Pancreas (tissue), 10 donors: ENCODE measurements around the gene LARGE2. TPM values are rescaled to one million over a fixed set of nuclear protein-coding genes. Genes with fewer than 3 reads are reported as not detected.

Source experiments
- ATAC-seq, 4 donors: fragments of 200-7000 bp; cut with Tn5 transposase; one replicate each; pipeline versions ENCODE4 v1.8.0 to v1.9.1; 2020; ENCODE audit warnings: mild to moderate bottlenecking in 4 of 4, moderate library complexity in 4 of 4
- DNase-seq, 6 donors: peaks; one replicate each; pipeline ENCODE4 v3.0.0-alpha.2; 2020
- FAIRE-seq: peaks from 2 replicates; lab custom pipeline; 2012; peaks lifted over from hg19 to GRCh38; lab: Jason Lieb, UNC
- H3K27ac ChIP-seq, 4 donors: fragments of 200-600 bp; sonication (generic); 1 replicate in 3 of 4; 2 replicates in 1 of 4; pipeline versions ENCODE4 v1.5.0 to v1.8.0; 2020
- H3K27me3 ChIP-seq, 4 donors: fragments of 200-600 bp; one replicate each; pipeline ENCODE4 v1.8.0; 2021
- H3K36me3 ChIP-seq, 3 donors: fragments of 200-600 bp; sonication (generic) in 1 of 3; one replicate each; pipeline versions ENCODE4 v1.5.0 to v1.8.0; 2020 to 2021
- H3K4me1 ChIP-seq, 3 donors: fragments of 200-600 bp; one replicate each; pipeline ENCODE4 v1.8.0; 2021
- H3K4me3 ChIP-seq, 4 donors: fragments of 200-600 bp; sonication (generic) in 2 of 4; one replicate each; pipeline versions ENCODE4 v1.5.0 to v1.8.0; 2020 to 2021
- H3K9me3 ChIP-seq, 4 donors: fragments of 200-600 bp; one replicate each; pipeline ENCODE4 v1.8.0; 2021
- CTCF ChIP-seq, 4 donors: fragments of 200-600 bp; sonication (generic) in 3 of 4; IDR thresholded peaks; one replicate each; pipeline versions ENCODE4 v1.5.0 to v1.8.0; 2021; ENCODE audit warnings: antibody characterized with exemption in 4 of 4
- WGBS, 2 donors: extraction: QIAGEN DNeasy Blood & Tissue Kit; methylation state at CpG; one replicate each; pipeline ENCODE4 v1.1.7; 2013; 5-methylcytosine and 5-hydroxymethylcytosine counted together
- intact Hi-C, 3 donors: fragments of 100-400 bp; cut with DNase I; formaldehyde crosslinking; loops; one replicate each; pipeline versions ENCODE4 v1.11.1 to v1.14.2; 2022
- polyA plus RNA-seq, 2 donors: library from polyadenylated mRNA; stranded (reverse); fragments of 200-250 nt; gene quantifications; one replicate each; pipeline ENCODE4 v1.2.3, GENCODE V29; 2013
- total RNA-seq, 6 donors: library from RNA; stranded (reverse); fragmentation: NEBNext Ultra II Directional in 4 of 6; extraction: Animal tissue kit (Norgen Biotek cat#: 25700) in 4 of 6; gene quantifications; one replicate each; pipeline versions ENCODE4 v1.2.1 to v1.2.4, GENCODE V29; 2021 to 2023
- donor health status: healthy with polysubstance abuse.
- donor health status: DM: no; HTN: no; CAD: no; lungs with moderate emphysema.
- donor health status: DM: no; HTN: no; CAD: no.
- donor health status: control.
- donor health status: control.
- donor health status: Bipolar disorder and iron deficiency.
- donor health status: DM: yes; HTN: yes; CAD: no.
- donor health status: DM: no; HTN: no; CAD: no.
- donor health status: DM: no; HTN: no; CAD: no.
- donor health status: DM: yes; HTN: yes; CAD: no.

The LARGE2 gene
- total and polyA plus RNA-seq, 8 donors: 9.0 to 48.4 (median 18.2) TPM

GRCh38 chr11:45947885-45948284 lies 25.4 kb downstream of the LARGE2 start:
- intact Hi-C loops: no loop called here
- Histone ChIP-seq H3K27ac (no peak overlapping the region), H3K27me3 (no peaks in the 10 kb centered on the region), H3K36me3 (peaks cover 0 to 27% (median 4%) of the 10 kb centered on the region in 3 donors), H3K4me1 (peaks cover 0 to 9% (median 3%) of the 10 kb centered on the region in 3 donors), H3K9me3 (no peaks in the 10 kb centered on the region), H3K4me3 (no peak overlapping the region)
- WGBS, 2 donors: 100% methylated on average over 1 of the region's 1 CpG
- ATAC-seq: no peak
- DNase-seq: no peak
- FAIRE-seq: no peak
- TF ChIP-seq CTCF (IDR thresholded peaks at IDR 0.05): no peak

GRCh38 chr11:45948356-45948755 lies 25.9 kb downstream of the LARGE2 start:
- Histone ChIP-seq H3K36me3 (peaks cover 0 to 27% (median 4%) of the 10 kb centered on the region in 3 donors), H3K9me3 (no peaks in the 10 kb centered on the region), H3K4me1 (peaks cover 0 to 9% (median 3%) of the 10 kb centered on the region in 3 donors), H3K27ac (no peak overlapping the region), H3K27me3 (no peaks in the 10 kb centered on the region), H3K4me3 (no peak overlapping the region)
- intact Hi-C loops: no loop called here
- no peak for TF ChIP-seq CTCF (IDR thresholded peaks at IDR 0.05)
- 95 to 97% methylated on average over 3 of the region's 3 CpGs for WGBS, 2 donors
- DNase-seq (no peak), ATAC-seq (peak in 2 of 4 donors; percentile 64 to 68), FAIRE-seq (no peak)

GRCh38 chr11:45949992-45950407 lies 27.5 kb downstream of the LARGE2 start:
- no peak for TF ChIP-seq CTCF (IDR thresholded peaks at IDR 0.05)
- H3K27me3 ChIP-seq: no peaks in the 10 kb centered on the region
- H3K9me3 ChIP-seq: no peaks in the 10 kb centered on the region
- peaks cover 0 to 27% (median under 1%) of the 10 kb centered on the region in 3 donors for H3K36me3 ChIP-seq
- peak in 2 of 4 donors; percentile 31 to 60 for ATAC-seq
- no peak overlapping the region for H3K27ac ChIP-seq
- WGBS, 2 donors: 90 to 95% methylated on average over 1 of the region's 1 CpG
- H3K4me1 ChIP-seq: peaks cover 0 to 9% (median 2%) of the 10 kb centered on the region in 3 donors
- intact Hi-C loops: no loop called here
- H3K4me3 ChIP-seq: no peak overlapping the region
- FAIRE-seq: no peak
- no peak for DNase-seq

GRCh38 chr11:45959851-45960250 lies 37.4 kb downstream of the LARGE2 start:
- Histone ChIP-seq H3K4me1 (no peaks in the 10 kb centered on the region), H3K9me3 (no peaks in the 10 kb centered on the region), H3K36me3 (peaks cover 0 to 3% (median 0%) of the 10 kb centered on the region in 3 donors), H3K27ac (no peak overlapping the region), H3K27me3 (no peaks in the 10 kb centered on the region), H3K4me3 (no peak overlapping the region)
- no peak for ATAC-seq
- 87 to 95% methylated on average over 1 of the region's 1 CpG for WGBS, 2 donors
- intact Hi-C loops: no loop called here
- no peak for TF ChIP-seq CTCF (IDR thresholded peaks at IDR 0.05)
- FAIRE-seq: no peak
- no peak for DNase-seq

GRCh38 chr11:45960387-45961095 lies 38.1 kb downstream of the LARGE2 start:
- H3K9me3 ChIP-seq: no peaks in the 10 kb centered on the region
- 78 to 83% methylated on average over 4 of the region's 4 CpGs for WGBS, 2 donors
- no peak overlapping the region for H3K4me3 ChIP-seq
- no peak overlapping the region for H3K27ac ChIP-seq
- peaks cover 0 to 3% (median 0%) of the 10 kb centered on the region in 3 donors for H3K36me3 ChIP-seq
- FAIRE-seq (no peak), ATAC-seq (no peak), DNase-seq (no peak)
- no peaks in the 10 kb centered on the region for H3K4me1 ChIP-seq
- intact Hi-C loops: no loop called here
- no peaks in the 10 kb centered on the region for H3K27me3 ChIP-seq
- TF ChIP-seq CTCF (IDR thresholded peaks at IDR 0.05): no peak
